HCT116 (cell line): ENCODE data around the gene CTIF. TPM values are rescaled to one million over a fixed set of nuclear protein-coding genes. Genes with fewer than 3 reads are reported as not detected.

Experiments
- ATAC-seq: fragments of 200-7000 bp; cut with Tn5 transposase; 2 replicates; pipeline ENCODE4 v1.9.1; 2020; ENCODE audit warnings: mild to moderate bottlenecking, moderate library complexity
- BruUV-seq: library from RNA; stranded (reverse); fragments of 400-500 nt; replicated peaks from 2 replicates; lab custom pipeline; 2021; lab: Mats Ljungman, UMichigan
- CTCF ChIA-PET: fragments of 300-600 bp; sonication (Branson Sonifier 250); formaldehyde crosslinking; loops from one replicate; lab custom pipeline; 2021; ENCODE audit warnings: antibody characterized with exemption; lab: Charles Lee
- POLR2A ChIA-PET: fragments of 300-600, 350-600 bp; sonication (Branson Sonifier 250); formaldehyde crosslinking; loops from one replicate; lab custom pipeline; 2021; ENCODE audit warnings: antibody characterized with exemption; lab: Charles Lee
- RAD21 ChIA-PET, 2 experiments: fragments of 300-600 bp; sonication (Branson Sonifier 250); formaldehyde crosslinking; loops; one replicate each; lab custom pipeline; 2023; ENCODE audit warnings: low total read pairs in 2 of 2; ENCODE audit not compliant: uncharacterized antibody in 2 of 2, unreplicated experiment in 2 of 2, low non-redundant PET in 1 of 2; lab: Charles Lee
- DNase-seq: peaks from one replicate; pipeline ENCODE4 v3.0.0-alpha.2; 2010; ENCODE audit warnings: low read depth, low spot score
- H2AFZ ChIP-seq: fragments of 200-600 bp; shearing (Covaris generic), sonication (generic); 2 replicates; pipeline ENCODE4 v1.6.1; 2017; ENCODE audit warnings: low read depth, mixed run types, mixed read lengths, antibody characterized with exemption, low read length; ENCODE audit not compliant: poor library complexity, severe bottlenecking
- H3K27ac ChIP-seq: 2 replicates; pipeline ENCODE4 v1.5.1; 2012; ENCODE audit warnings: low read depth, low read length
- H3K27me3 ChIP-seq: fragments of 200-600 bp; sonication (generic); 2 replicates; pipeline ENCODE4 v1.6.1; 2016; ENCODE audit warnings: mixed run types, low read length, mixed read lengths; ENCODE audit not compliant: insufficient read depth
- H3K36me3 ChIP-seq, 2 experiments: fragments of 200-500 bp in 1 of 2; fragments of 200-600 bp in 1 of 2; sonication (Bioruptor generic) in 1 of 2; sonication (generic) in 1 of 2; 2 replicates each; pipeline versions ENCODE4 v1.5.1 to v1.6.1; 2014 to 2016; ENCODE audit warnings: low read length in 2 of 2, inconsistent platforms in 1 of 2, mixed read lengths in 1 of 2, mixed run types in 1 of 2; ENCODE audit not compliant: insufficient read depth in 2 of 2, control insufficient read depth in 1 of 2
- H3K4me1 ChIP-seq, 2 experiments: fragments of 200-600 bp in 1 of 2; sonication (generic) in 1 of 2; 2 replicates each; pipeline versions ENCODE4 v1.5.1 to v1.6.1; 2012 to 2017; ENCODE audit warnings: low read length in 2 of 2, inconsistent platforms in 1 of 2, mild to moderate bottlenecking in 1 of 2, mixed read lengths in 1 of 2, mixed run types in 1 of 2, moderate library complexity in 1 of 2; ENCODE audit not compliant: insufficient read depth in 2 of 2, control insufficient read depth in 1 of 2
- H3K4me2 ChIP-seq: fragments of 200-600 bp; sonication (generic); 2 replicates; pipeline ENCODE4 v1.6.1; 2017; ENCODE audit warnings: mixed run types, low read length, mixed read lengths
- H3K4me3 ChIP-seq, 2 experiments: fragments of 200-600 bp in 1 of 2; sonication (generic) in 1 of 2; replicated peaks in 1 of 2; 2 replicates each; pipeline ENCODE4 v1.5.1; 2011 to 2016; ENCODE audit warnings: low read length in 2 of 2, control low read depth in 1 of 2, low read depth in 1 of 2, mild to moderate bottlenecking in 1 of 2, mixed read lengths in 1 of 2, mixed run types in 1 of 2
- H3K79me2 ChIP-seq: fragments of 200-600 bp; sonication (generic); 2 replicates; pipeline ENCODE4 v1.6.1; 2017; ENCODE audit warnings: mild to moderate bottlenecking, mixed run types, low read length, moderate library complexity, mixed read lengths; ENCODE audit not compliant: insufficient read depth
- H3K9ac ChIP-seq: fragments of 200-600 bp; sonication (generic); 2 replicates; pipeline ENCODE4 v1.6.1; 2016; ENCODE audit warnings: low read length, mixed read lengths
- H3K9me2 ChIP-seq: fragments of 200-600 bp; sonication (generic), shearing (Covaris generic); 2 replicates; pipeline ENCODE4 v1.6.1; 2017; ENCODE audit warnings: mixed run types, mild to moderate bottlenecking, moderate library complexity; ENCODE audit not compliant: insufficient read depth
- H3K9me3 ChIP-seq, 2 experiments: fragments of 200-500 bp in 1 of 2; fragments of 200-600 bp in 1 of 2; sonication (Bioruptor generic) in 1 of 2; sonication (generic) in 1 of 2; 2 replicates each; pipeline ENCODE4 v1.6.1; 2014 to 2017; ENCODE audit warnings: low read length in 2 of 2, mixed read lengths in 2 of 2, inconsistent platforms in 1 of 2, low read depth in 1 of 2, mild to moderate bottlenecking in 1 of 2, mixed run types in 1 of 2, moderate library complexity in 1 of 2; ENCODE audit not compliant: control insufficient read depth in 1 of 2, insufficient read depth in 1 of 2
- H4K20me1 ChIP-seq: fragments of 200-600 bp; sonication (generic), shearing (Covaris generic); 2 replicates; pipeline ENCODE4 v1.6.1; 2017; ENCODE audit warnings: mixed run types, mild to moderate bottlenecking, moderate library complexity; ENCODE audit not compliant: insufficient read depth
- CEBPB ChIP-seq: IDR thresholded peaks from 2 replicates; pipeline ENCODE4 v1.6.1; 2012; ENCODE audit warnings: low read depth
- EZH2phosphoT487 ChIP-seq: fragments of 200-600 bp; IDR thresholded peaks from 2 replicates; pipeline ENCODE4 v1.6.1; 2018; ENCODE audit warnings: antibody characterized with exemption, borderline replicate concordance
- POLR2AphosphoS5 ChIP-seq: IDR thresholded peaks from 2 replicates; pipeline ENCODE4 v1.6.1; 2011; ENCODE audit warnings: mild to moderate bottlenecking, low read depth, low read length, moderate library complexity
- RAD21 ChIP-seq: IDR thresholded peaks from 2 replicates; pipeline ENCODE4 v1.6.1; 2012; ENCODE audit warnings: low read depth, mild to moderate bottlenecking
- SIN3A ChIP-seq: IDR thresholded peaks from 2 replicates; pipeline ENCODE4 v1.6.1; 2012; ENCODE audit warnings: low read depth
- SP1 ChIP-seq: IDR thresholded peaks from 2 replicates; pipeline ENCODE4 v1.6.1; 2012; ENCODE audit warnings: low read depth
- SRF ChIP-seq: IDR thresholded peaks from 2 replicates; pipeline ENCODE4 v1.6.1; 2012; ENCODE audit warnings: low read depth
- YY1 ChIP-seq: IDR thresholded peaks from 2 replicates; pipeline ENCODE4 v1.6.1; 2011; ENCODE audit warnings: low read length, low read depth, moderate library complexity, mild to moderate bottlenecking; ENCODE audit not compliant: insufficient replicate concordance; ENCODE audit errors: extremely low read depth
- ZNF274 ChIP-seq: fragments of 200-500 bp; sonication (Bioruptor generic); IDR thresholded peaks from 2 replicates; pipeline ENCODE4 v1.6.1; 2014; ENCODE audit warnings: mild to moderate bottlenecking, low read depth, low read length, inconsistent platforms
- intact Hi-C: fragments of 100-400 bp; cut with micrococcal nuclease; formaldehyde crosslinking; loops from 2 replicates; pipeline ENCODE4 v1.10.0; 2022
- total RNA-seq: library from RNA; stranded (reverse); gene quantifications from one replicate; pipeline ENCODE4 v1.2.1, GENCODE V29; 2021; ENCODE audit not compliant: unreplicated experiment

The CTIF gene
- total RNA-seq, 1 experiment from 2014 or later: 19.7 TPM

DNA sequence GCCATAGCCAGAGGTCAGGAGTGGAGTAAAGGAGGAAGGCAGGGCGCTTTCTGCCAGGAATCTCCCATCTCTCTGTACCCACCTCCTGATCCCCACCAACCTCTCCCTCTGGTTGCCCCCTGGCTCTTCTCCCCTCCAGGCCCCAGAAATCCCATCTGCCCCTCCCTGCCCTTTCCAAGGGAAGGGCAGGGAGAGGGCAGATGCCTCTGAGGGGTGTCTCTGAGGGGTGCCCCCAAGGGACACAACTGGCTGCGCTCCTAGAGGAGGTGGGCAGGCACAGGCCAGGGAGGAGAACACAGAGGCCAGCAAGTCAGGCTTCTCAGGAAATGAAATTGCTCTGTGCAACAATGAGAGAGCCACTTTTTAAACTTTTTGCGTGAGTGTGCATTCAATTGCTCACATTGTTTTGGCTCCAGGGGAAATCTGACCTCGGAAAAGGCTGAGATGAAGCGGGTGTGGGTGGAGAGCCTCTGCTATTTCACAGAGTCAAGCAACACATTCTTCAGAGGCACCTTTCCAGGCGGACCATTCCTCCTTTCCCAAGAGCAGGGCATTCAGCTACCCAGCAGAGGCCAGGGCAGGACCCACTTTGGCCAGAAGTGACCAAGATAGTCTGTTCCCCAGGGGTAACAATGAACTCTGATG lies 286.4 kb downstream of the CTIF start:
- RAD21 ChIA-PET: no interaction called here
- intact Hi-C loops: no loop called here
- TF ChIP-seq SP1: no peak
- no peak for TF ChIP-seq EZH2phosphoT487
- no peak for TF ChIP-seq YY1
- no peak for TF ChIP-seq ZNF274
- TF ChIP-seq CEBPB: no peak
- Histone ChIP-seq H3K79me2 (no peaks in the 10 kb centered on the region), H3K4me1 (peaks cover 20% of the 10 kb centered on the region in 2 experiments), H3K9me3 (no peaks in the 10 kb centered on the region), H2AFZ (no peak overlapping the region), H3K9me2 (no peaks in the 10 kb centered on the region), H3K27ac (no peak overlapping the region), H3K36me3 (no peaks in the 10 kb centered on the region), H3K27me3 (no peaks in the 10 kb centered on the region), H3K4me3 (no peak overlapping the region), H3K4me2 (no peak overlapping the region), H3K9ac (no peak overlapping the region), H4K20me1 (no peaks in the 10 kb centered on the region)
- DNase-seq (no peak), ATAC-seq (no peak)
- POLR2A ChIA-PET: no interaction called here
- CTCF ChIA-PET: no interaction called here
- no TSS peak for BruUV-seq

DNA sequence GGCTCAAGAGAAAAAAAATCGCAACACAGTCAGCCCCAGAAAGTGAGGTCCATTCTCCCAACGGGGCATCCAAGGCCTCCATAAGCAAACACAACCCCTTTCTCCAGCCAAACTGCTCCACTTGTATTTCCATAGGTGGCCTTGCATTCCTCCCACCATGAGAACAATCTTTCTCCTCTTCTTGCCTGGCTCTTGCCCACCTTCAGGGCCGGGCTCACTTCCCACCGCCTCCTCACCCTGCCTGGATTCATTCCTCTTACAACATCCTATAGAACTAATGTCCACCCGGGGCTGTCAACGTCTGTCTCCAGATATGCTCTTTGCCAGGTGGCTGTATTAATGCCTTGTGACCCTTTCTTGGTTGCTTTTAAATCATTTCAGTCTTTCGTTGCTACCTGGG lies 287.4 kb downstream of the CTIF start:
- no TSS peak for BruUV-seq
- no peak for DNase-seq
- Histone ChIP-seq H3K4me2 (no peak overlapping the region), H2AFZ (no peak overlapping the region), H3K4me3 (no peak overlapping the region), H3K9ac (no peak overlapping the region), H3K79me2 (no peaks in the 10 kb centered on the region), H3K27me3 (no peaks in the 10 kb centered on the region), H3K36me3 (no peaks in the 10 kb centered on the region), H4K20me1 (no peaks in the 10 kb centered on the region), H3K27ac (no peak overlapping the region), H3K9me3 (no peaks in the 10 kb centered on the region), H3K4me1 (peaks cover 23 to 31% of the 10 kb centered on the region in 2 experiments), H3K9me2 (no peaks in the 10 kb centered on the region)
- TF ChIP-seq SP1 (no peak), SRF (no peak), RAD21 (no peak), SIN3A (no peak), POLR2AphosphoS5 (no peak)
- ChIA-PET RAD21 (no interaction called here), CTCF (no interaction called here), POLR2A (no interaction called here)
- intact Hi-C loops: no loop called here
- ATAC-seq: no peak
